GM18526 (cell line): ENCODE data around the gene GOPC.

Source experiments
- POLR2A ChIP-seq: IDR thresholded peaks from 3 replicates; pipeline ENCODE4 v1.6.1; 2011; ENCODE audit not compliant: insufficient read length; ENCODE audit errors: extremely low read depth

Gene GOPC

DNA sequence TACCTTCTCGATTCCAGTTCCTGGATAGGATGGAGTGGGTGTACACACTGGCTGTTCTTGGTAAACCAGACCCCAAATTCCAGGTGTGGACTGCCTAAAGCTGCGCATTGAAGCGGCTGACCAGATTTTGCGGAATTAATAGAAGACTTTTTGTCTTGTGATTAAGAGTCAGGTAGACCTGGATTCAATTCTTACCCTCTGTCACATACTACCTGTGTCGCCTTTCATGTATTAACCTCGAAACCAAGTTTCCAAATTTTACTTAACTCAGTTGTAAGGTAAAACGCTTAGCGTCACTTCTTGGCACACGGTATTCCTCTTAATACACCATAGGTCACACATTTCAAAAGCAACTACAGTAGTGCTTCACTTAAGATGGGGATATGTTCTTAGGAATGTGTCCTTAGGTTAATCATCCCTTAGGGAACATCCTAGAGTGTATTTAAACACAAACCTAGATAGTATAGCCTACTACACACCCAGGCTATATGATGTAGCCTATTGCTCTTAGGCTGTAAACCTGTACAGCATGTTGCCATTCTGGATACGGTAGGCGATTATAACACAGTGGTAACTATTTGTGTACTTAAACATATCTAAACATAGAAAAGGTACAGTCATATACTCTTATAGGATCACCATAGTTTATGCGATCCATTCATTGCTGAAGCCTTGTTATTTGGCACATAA lies 733 bp upstream of the GOPC start:
- TF ChIP-seq POLR2A: no peak

- no peak for TF ChIP-seq POLR2A
Measured at GRCh38 chr6:117601811-117602150, 530 bp downstream of the GOPC start.

DNA sequence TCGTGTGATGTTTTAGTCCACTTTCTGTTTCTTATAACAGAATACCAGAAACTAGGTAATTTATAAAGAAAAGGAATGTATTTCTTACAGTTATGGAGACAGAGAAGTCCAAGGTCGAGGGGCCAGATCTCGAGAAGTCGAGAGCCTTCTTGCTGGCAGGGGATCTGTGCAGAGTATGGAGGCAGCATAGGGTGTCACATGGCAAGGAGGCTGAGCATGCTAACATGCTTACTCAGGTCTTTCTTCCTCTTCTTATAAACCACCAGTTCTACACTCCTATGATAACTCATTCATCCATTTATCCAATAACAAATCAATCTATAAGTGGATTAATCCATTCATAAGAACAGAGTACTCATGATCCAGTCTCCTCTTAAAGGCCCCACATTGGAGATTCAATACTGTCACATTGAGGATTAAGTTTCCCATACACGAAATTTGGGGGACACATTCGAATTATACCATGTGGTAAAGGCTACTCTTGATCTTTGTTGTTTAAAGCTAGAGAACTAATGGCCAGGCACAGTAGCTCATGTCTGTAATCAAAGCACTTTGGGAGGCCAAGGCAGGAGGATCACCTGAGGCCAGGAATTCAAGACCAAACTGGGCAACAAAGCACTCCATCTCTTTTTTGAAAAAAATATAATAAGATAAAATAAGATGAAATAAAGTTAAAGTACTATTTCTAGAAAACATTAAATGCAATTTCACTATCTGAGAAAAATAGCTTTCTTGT lies 2.1 kb downstream of the GOPC start:
- TF ChIP-seq POLR2A: no peak

- TF ChIP-seq POLR2A: no peak
Measured at GRCh38 chr6:117597755-117598154, 4.6 kb downstream of the GOPC start.

DNA sequence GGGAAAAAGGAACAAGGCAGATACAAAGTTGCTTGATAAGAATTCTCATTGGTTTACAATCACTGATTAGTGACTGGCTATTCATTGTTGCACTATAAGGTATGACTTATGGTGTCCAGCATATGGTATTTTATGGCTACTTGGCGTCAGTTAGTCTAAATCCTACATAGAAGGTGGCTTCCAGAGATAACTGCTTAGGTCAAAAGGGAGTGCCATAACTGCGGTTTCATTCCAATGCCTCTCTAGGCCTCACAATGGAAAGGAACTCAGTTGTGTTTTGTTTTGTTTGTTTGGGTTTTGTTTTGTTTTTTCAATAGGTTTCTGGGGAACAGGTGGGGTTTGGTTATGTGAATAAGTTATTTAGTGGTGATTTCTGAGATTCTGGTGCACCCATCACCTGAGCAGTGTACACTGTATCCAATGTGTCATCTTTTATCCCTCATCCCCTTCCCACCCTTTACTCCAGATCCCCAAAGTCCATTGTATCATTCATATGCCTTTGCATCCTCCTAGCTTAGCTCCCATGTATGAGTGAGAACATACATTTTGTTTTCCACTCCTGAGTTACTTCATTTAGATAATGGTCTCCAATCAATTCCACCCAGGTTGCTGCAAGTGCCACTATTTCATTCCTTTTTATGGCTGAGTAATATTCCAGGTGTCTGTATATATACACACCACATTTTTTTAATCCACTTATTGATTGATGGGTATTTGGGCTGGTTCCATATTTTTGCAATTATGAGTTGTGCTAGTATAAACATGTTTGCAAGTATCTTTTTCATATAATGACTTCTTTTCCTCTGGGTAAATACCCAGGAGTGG lies 7.0 kb downstream of the GOPC start:
- TF ChIP-seq POLR2A: no peak

GRCh38 chr6:117592983-117593759 lies 9.1 kb downstream of the GOPC start:
- no peak for TF ChIP-seq POLR2A

DNA sequence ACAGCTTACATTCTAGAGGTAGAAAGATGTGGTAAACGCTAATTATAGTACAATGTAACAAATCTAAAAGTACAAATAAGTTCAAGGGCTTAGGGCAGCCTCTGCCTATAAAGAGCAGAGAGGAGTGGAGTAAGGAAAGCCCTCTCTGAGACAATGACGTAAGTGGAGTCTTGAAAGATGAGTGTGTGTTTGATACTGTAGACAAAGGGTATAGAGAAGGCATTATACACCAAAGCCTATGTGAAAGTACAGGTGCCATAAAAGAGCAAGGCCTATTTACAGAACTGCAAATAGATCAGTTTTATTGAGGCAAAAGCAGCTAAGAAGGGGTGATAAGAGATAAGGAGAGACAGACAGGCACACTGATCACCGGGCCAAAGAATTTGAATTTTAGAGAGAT lies 10.9 kb downstream of the GOPC start:
- no peak for TF ChIP-seq POLR2A

DNA sequence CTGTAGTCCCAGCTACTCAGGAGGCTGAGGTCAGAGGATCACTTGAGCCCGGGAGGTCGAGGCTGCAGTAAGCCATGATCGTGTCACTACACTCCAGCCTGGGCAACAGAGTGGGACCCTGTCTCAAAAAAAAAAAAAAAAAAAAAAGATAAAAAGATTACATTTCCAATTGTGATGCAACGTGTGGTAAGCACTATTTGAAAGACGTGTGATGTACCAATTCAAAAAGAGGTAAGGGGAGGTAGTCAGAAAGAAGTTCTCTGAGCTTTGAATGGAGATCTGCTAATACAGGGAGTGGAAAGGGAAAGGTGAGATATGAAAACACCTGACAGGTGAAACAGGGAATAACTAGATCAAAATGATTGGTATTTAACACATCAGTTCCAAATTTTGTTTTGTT lies 11.9 kb downstream of the GOPC start:
- no peak for TF ChIP-seq POLR2A

DNA sequence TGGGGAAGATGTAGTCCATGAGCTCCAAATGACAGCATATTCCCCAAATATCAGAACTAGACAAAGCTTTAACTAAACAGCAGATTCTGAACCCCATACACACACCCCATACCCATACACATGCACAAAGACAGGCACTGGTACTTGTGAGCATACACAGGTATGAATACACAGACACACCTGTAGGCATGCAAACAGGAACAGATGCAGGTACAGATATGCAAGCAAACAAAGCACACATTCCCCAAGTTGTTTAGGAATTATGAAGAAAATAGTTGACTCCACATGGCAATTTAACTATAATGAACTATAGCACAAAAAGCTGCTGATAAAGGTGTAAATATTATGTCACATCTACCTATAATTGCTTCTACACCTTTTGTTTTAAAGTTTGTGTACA lies 16.7 kb downstream of the GOPC start:
- TF ChIP-seq POLR2A: no peak

GRCh38 chr6:117574198-117574597 lies 28.1 kb downstream of the GOPC start:
- no peak for TF ChIP-seq POLR2A

DNA sequence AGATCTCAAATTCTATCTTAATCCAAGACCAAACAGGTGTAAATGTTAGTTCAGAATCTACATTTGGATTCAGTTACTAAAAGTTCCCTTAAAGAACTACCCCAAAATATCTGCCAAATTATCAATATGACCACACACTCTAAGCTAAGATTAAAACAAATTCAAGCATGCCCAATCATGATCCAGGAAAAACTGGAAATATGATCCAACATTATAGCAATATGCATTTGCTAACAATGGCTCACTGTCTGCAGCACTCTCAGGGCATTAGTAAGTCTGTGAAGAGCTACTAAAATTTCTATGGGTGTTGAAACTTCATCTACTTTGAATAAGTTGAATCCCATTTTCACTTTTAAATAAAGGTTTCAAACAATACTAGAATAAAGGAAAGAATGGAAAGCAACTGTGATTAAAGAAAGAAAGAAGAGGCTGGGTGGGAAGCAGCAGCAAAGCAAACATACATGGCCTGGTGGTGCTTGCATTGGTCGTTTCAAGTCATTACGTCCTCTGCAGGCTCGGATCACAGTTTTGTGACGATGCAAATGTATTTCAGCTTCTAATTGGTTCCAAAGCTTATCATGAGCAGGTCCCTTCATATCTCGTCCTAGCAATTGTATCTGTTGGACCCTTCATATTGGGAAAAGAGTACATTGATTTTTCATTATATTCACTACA lies 29.2 kb downstream of the GOPC start:
- no peak for TF ChIP-seq POLR2A

DNA sequence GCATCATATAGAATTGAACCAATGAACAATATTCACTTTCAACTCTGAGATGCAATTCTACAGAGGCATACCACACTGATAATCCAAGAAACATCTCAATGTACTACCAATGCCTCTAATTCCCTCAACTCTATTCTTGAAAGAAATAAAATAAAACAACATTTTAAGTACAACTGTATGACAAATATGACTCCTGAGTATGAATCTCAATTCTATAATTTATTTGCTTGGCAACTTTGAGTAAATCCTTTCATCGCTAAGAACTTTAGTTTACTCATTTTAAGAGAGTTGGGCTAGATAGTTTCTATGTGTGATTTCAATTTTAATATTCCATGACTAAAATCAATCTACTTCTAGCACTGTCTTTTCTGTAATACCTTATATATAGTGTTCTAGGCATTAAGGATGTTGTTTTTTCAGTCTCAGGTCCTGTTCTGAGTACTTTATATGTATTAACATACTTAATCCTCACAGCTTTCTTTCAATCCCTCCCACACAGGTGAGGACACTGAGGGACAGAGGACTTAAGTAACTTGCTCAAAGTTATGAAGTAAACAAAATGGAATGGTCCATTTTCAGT lies 33.4 kb downstream of the GOPC start:
- TF ChIP-seq POLR2A: no peak

- no peak for TF ChIP-seq POLR2A
Measured at GRCh38 chr6:117568247-117568646, 34.1 kb downstream of the GOPC start.

GRCh38 chr6:117564681-117565080 lies 37.6 kb downstream of the GOPC start:
- no peak for TF ChIP-seq POLR2A
